ENCODE data around the gene PPP1CA.

The PPP1CA gene

GRCh38 chr11:67438158-67438902 lies 36.7 kb upstream of the PPP1CA start:
- no peaks in the 10 kb centered on the region for H3K9me3 Mint-ChIP-seq
- CTCF ChIA-PET, result interaction anchor here (0.6 to 6.3 kb wide), 18 partner anchors 9 to 87 kb away, joined by 3 to 36 read pairs (median 4); partner anchors contain the start of genes CDK2AP2, PPP1CA and TBC1D10C
- H3K27ac Mint-ChIP-seq, result peak overlapping the region; percentile 97
- peak; percentile 90 for DNase-seq
- H3K36me3 Mint-ChIP-seq, result peaks cover 48% of the 10 kb centered on the region
- H3K27me3 Mint-ChIP-seq, result peaks cover 4% of the 10 kb centered on the region
- peak overlapping the region; percentile 100 for H3K4me3 Mint-ChIP-seq
- H3K4me1 Mint-ChIP-seq, result peaks cover 64% of the 10 kb centered on the region

GRCh38 chr11:67437809-67438157 lies 36.1 kb upstream of the PPP1CA start:
- no peaks in the 10 kb centered on the region for H3K9me3 Mint-ChIP-seq
- peaks cover 66% of the 10 kb centered on the region for H3K4me1 Mint-ChIP-seq
- peak overlapping the region; percentile 97 for H3K27ac Mint-ChIP-seq
- CTCF ChIA-PET, result interaction anchor here (0.6 to 6.3 kb wide), 14 partner anchors 9 to 70 kb away, joined by 3 to 36 read pairs (median 4); partner anchors contain the start of genes CDK2AP2, PPP1CA, RPS6KB2 and TBC1D10C
- peaks cover 4% of the 10 kb centered on the region for H3K27me3 Mint-ChIP-seq
- peaks cover 48% of the 10 kb centered on the region for H3K36me3 Mint-ChIP-seq
- no peak for DNase-seq
- H3K4me3 Mint-ChIP-seq, result peak overlapping the region; percentile 100

GRCh38 chr11:67437082-67437808 lies 35.6 kb upstream of the PPP1CA start, which contains the start of gene PTPRCAP:
PTPRCAP (minus strand) TSS chr11:67437682; CDS start chr11:67437619, 63 bp downstream.
- DNase-seq, result peak; percentile 88
- Mint-ChIP-seq H3K36me3 (peaks cover 51% of the 10 kb centered on the region), H3K4me3 (peak within 1 kb of the TSS; percentile 100), H3K4me1 (peaks cover 65% of the 10 kb centered on the region), H3K9me3 (no peaks in the 10 kb centered on the region), H3K27ac (peak within 1 kb of the TSS; percentile 97), H3K27me3 (peaks cover 4% of the 10 kb centered on the region)
- CTCF ChIA-PET, result interaction anchor here (0.6 to 6.3 kb wide), 10 partner anchors 8 to 51 kb away, joined by 3 to 36 read pairs (median 5); partner anchors contain the start of genes PPP1CA, RPS6KB2 and TBC1D10C

- Mint-ChIP-seq H3K27me3 (peaks cover 4% of the 10 kb centered on the region), H3K36me3 (peaks cover 56% of the 10 kb centered on the region), H3K9me3 (no peaks in the 10 kb centered on the region), H3K27ac (peak overlapping the region; percentile 97), H3K4me3 (peak overlapping the region; percentile 100), H3K4me1 (peaks cover 65% of the 10 kb centered on the region)
- CTCF ChIA-PET, result interaction anchor here (1.1 to 6.3 kb wide), 6 partner anchors 8 to 48 kb away, joined by 3 to 36 read pairs (median 6); partner anchors contain the start of genes PPP1CA, RPS6KB2 and TBC1D10C
- DNase-seq, result peak; percentile 80
Observed at GRCh38 chr11:67436459-67437081, 34.9 kb upstream of the PPP1CA start.

GRCh38 chr11:67435727-67436458 lies 34.2 kb upstream of the PPP1CA start:
- CTCF ChIA-PET, result interaction anchor here (1.8 to 6.3 kb wide), 4 partner anchors 7 to 34 kb away, joined by 5 to 36 read pairs (median 10); partner anchors contain the start of genes PPP1CA, RPS6KB2 and TBC1D10C
- H3K27me3 Mint-ChIP-seq, result peaks cover 4% of the 10 kb centered on the region
- H3K4me3 Mint-ChIP-seq, result peak overlapping the region; percentile 100
- peak overlapping the region; percentile 97 for H3K27ac Mint-ChIP-seq
- no peaks in the 10 kb centered on the region for H3K9me3 Mint-ChIP-seq
- H3K4me1 Mint-ChIP-seq, result peaks cover 61% of the 10 kb centered on the region
- peaks cover 54% of the 10 kb centered on the region for H3K36me3 Mint-ChIP-seq
- DNase-seq, result no peak

GRCh38 chr11:67435031-67435726 lies 33.5 kb upstream of the PPP1CA start:
- no peak for DNase-seq
- CTCF ChIA-PET, result no interaction called here
- no peaks in the 10 kb centered on the region for H3K9me3 Mint-ChIP-seq
- peaks cover 4% of the 10 kb centered on the region for H3K27me3 Mint-ChIP-seq
- peak overlapping the region; percentile 100 for H3K4me3 Mint-ChIP-seq
- H3K27ac Mint-ChIP-seq, result peak overlapping the region; percentile 84
- H3K36me3 Mint-ChIP-seq, result peaks cover 52% of the 10 kb centered on the region
- H3K4me1 Mint-ChIP-seq, result peaks cover 58% of the 10 kb centered on the region

- Mint-ChIP-seq H3K27ac (peak overlapping the region; percentile 75), H3K27me3 (peaks cover 4% of the 10 kb centered on the region), H3K4me3 (peak overlapping the region; percentile 37), H3K4me1 (peaks cover 58% of the 10 kb centered on the region), H3K9me3 (no peaks in the 10 kb centered on the region), H3K36me3 (peaks cover 46% of the 10 kb centered on the region)
- CTCF ChIA-PET, result no interaction called here
- DNase-seq, result no peak
Observed at GRCh38 chr11:67434395-67434881, 32.8 kb upstream of the PPP1CA start.

GRCh38 chr11:67433536-67434394 lies 32.1 kb upstream of the PPP1CA start:
- H3K4me1 Mint-ChIP-seq, result peaks cover 57% of the 10 kb centered on the region
- peaks cover 4% of the 10 kb centered on the region for H3K27me3 Mint-ChIP-seq
- CTCF ChIA-PET, result interaction anchor here (1.7 kb wide), 1 partner anchor 32 kb away, joined by 5 read pairs; the partner anchor contains the start of gene PPP1CA
- H3K9me3 Mint-ChIP-seq, result no peaks in the 10 kb centered on the region
- DNase-seq, result no peak
- peak overlapping the region; percentile 76 for H3K27ac Mint-ChIP-seq
- H3K36me3 Mint-ChIP-seq, result peaks cover 42% of the 10 kb centered on the region
- H3K4me3 Mint-ChIP-seq, result peak overlapping the region; percentile 37

GRCh38 chr11:67432655-67433349 lies 31.1 kb upstream of the PPP1CA start:
- peaks cover 37% of the 10 kb centered on the region for H3K36me3 Mint-ChIP-seq

GRCh38 chr11:67431346-67432249 lies 29.9 kb upstream of the PPP1CA start:
- Mint-ChIP-seq H3K9me3 (no peaks in the 10 kb centered on the region), H3K36me3 (peaks cover 28% of the 10 kb centered on the region), H3K27me3 (peaks cover 6% of the 10 kb centered on the region), H3K4me3 (peak overlapping the region; percentile 14), H3K27ac (peak overlapping the region; percentile 75), H3K4me1 (peaks cover 71% of the 10 kb centered on the region)
- CTCF ChIA-PET, result interaction anchor here (1.7 kb wide), 1 partner anchor 30 kb away, joined by 5 read pairs; the partner anchor contains the start of gene PPP1CA
- DNase-seq, result no peak

More at GRCh38 chr11:67432655-67433349, 31.1 kb upstream of the PPP1CA start:
- Mint-ChIP-seq H3K4me3 (no peak overlapping the region), H3K9me3 (no peaks in the 10 kb centered on the region), H3K4me1 (peaks cover 61% of the 10 kb centered on the region), H3K27ac (peak overlapping the region; percentile 76), H3K27me3 (peaks cover 10% of the 10 kb centered on the region)
- CTCF ChIA-PET, result interaction anchor here (1.7 kb wide), 1 partner anchor 31 kb away, joined by 5 read pairs; the partner anchor contains the start of gene PPP1CA
- no peak for DNase-seq

GRCh38 chr11:67429722-67430121 lies 28.1 kb upstream of the PPP1CA start:
- CTCF ChIA-PET, result no interaction called here
- peaks cover 16% of the 10 kb centered on the region for H3K36me3 Mint-ChIP-seq
- peaks cover 72% of the 10 kb centered on the region for H3K4me1 Mint-ChIP-seq
- peak overlapping the region; percentile 98 for H3K4me3 Mint-ChIP-seq
- H3K27ac Mint-ChIP-seq, result peak overlapping the region; percentile 95
- peaks cover 6% of the 10 kb centered on the region for H3K27me3 Mint-ChIP-seq
- no peak for DNase-seq
- no peaks in the 10 kb centered on the region for H3K9me3 Mint-ChIP-seq

Measured in activated naive CD4-positive, alpha-beta T cell treated with anti-CD3 and anti-CD28 coated beads, Interleukin-2, amount 10 ng/mL, durations not matched to agents 7 days and 5 days (primary cell).